Measurements from ENCODE around the gene MAML3.

The MAML3 gene

DNA sequence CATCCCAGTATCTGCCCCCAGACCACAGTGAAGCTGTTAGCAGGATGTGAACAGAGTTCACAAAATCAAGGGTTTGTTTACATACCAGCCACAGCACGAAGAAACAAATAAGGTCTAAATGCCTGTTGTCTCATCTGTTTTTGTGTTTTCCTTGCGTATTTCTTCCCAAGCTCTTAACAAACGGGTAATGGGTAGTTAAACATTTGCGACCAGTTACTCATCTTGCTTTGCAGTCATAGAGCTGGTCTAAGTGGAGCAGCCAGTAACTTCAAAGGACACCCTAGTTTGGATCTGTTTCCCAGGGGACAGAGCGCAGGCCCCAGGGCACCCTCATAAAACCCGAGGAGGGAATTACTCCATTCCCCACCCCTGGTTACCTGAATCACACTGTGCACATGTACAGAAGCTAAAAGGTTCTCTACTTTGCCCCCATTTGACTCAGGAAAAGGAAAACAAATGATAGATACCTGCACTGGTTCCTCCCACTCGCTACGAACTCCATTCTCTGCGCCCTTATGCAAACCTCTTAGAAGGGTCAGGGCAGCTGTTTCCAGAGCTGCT, 68.8 kb downstream of the MAML3 start:
- no peak for DNase-seq
- Mint-ChIP-seq H3K9me3 (no peaks in the 10 kb centered on the region), H3K27ac (no peak overlapping the region), H3K36me3 (ENCODE audit: insufficient read depth) (no peaks in the 10 kb centered on the region), H3K4me3 (no peak overlapping the region), H3K4me1 (ENCODE audit: low read depth in 2 of 2) (no peaks in the 10 kb centered on the region), H3K27me3 (peaks cover 14 to 24% of the 10 kb centered on the region in 2 donors)
- no peak for ATAC-seq (replicated peaks)

DNA sequence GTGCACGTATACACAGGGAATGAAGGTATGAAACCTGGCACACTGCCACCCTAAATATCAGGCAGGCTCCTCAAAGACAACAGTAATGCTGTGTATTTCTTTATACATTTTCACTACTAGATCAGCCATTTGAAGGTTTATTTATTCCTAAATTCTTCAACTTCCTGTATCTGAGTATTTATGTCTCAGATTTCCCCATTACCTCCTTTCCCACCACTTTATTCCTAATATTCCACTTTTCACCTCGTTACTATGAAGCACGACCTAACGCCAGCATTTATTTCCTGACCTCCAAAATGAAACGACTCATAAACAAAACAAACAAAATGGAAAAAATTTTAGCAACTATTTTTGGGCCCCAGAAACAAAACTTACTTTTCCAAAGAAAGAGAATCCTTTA, 69.6 kb downstream of the MAML3 start:
- no peaks in the 10 kb centered on the region for H3K36me3 Mint-ChIP-seq (ENCODE audit: insufficient read depth)
- DNase-seq, result no peak
- H3K9me3 Mint-ChIP-seq, result no peaks in the 10 kb centered on the region
- H3K27ac Mint-ChIP-seq, result no peak overlapping the region
- ATAC-seq (replicated peaks), result no peak
- H3K4me3 Mint-ChIP-seq, result no peak overlapping the region
- H3K27me3 Mint-ChIP-seq, result peaks cover 14 to 28% of the 10 kb centered on the region in 2 donors
- H3K4me1 Mint-ChIP-seq (ENCODE audit: low read depth in 2 of 2), result no peaks in the 10 kb centered on the region

DNA sequence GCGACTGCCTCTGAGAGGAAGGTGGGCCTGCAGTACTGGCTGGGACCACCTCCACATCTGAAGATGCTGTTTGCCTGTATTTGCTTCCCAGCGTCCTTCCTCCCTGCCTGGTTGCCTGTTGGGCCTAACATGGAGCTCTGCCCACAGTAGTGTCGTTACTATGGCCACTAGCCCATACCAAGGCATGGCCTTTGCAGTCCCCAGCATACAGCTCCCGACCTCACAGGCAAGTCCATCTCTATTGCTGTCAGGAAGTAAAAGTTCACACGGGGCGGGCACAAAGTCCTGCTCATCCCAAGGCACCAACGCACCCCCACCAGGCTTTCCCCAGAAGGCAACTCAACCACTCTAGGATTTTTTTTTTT, 71.6 kb downstream of the MAML3 start:
- no peaks in the 10 kb centered on the region for H3K4me1 Mint-ChIP-seq (ENCODE audit: low read depth in 2 of 2)
- H3K27me3 Mint-ChIP-seq, result peaks cover 0 to 21% of the 10 kb centered on the region in 2 donors
- no peaks in the 10 kb centered on the region for H3K9me3 Mint-ChIP-seq
- H3K4me3 Mint-ChIP-seq, result no peak overlapping the region
- no peak for DNase-seq
- H3K36me3 Mint-ChIP-seq (ENCODE audit: insufficient read depth), result no peaks in the 10 kb centered on the region
- H3K27ac Mint-ChIP-seq, result no peak overlapping the region
- ATAC-seq (replicated peaks), result no peak

DNA sequence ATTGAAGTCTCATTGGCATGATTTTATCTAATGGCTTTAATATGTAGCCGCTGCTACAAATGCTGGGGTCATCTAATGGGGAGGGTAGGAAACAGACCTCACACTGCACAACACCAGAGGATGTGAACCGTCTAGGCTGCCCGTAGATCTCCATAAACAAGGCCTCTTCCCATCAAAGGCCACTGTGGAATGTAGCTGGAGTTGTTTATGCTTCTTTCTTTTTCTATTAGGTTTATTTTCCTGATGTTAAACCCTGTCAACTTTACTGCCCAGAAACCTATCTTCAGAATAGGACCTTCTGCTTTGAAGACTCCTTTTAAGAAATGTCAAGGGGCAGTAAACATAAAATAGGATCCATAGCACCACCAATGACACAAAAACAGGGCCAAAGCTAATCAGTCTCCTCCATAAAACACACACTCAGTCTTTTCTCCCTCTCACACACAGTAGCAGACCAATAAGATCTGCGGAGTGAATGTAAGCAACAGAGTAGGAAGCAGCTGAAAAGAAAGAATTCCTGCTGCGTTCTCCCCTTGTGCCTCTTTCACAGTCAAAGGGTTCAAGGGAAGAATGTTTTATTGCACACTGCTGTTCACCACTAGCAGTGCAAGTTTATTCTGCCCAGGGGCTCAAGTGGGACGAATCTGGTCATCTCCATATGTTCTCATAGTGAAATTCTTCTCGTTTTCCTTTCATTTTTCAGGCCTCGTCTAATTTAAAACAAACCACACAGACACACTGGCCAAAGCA, 72.2 kb downstream of the MAML3 start:
- ATAC-seq (replicated peaks) (no peak), DNase-seq (no peak)
- H3K27me3 Mint-ChIP-seq, result peaks cover 5 to 21% of the 10 kb centered on the region in 2 donors
- no peaks in the 10 kb centered on the region for H3K9me3 Mint-ChIP-seq
- H3K27ac Mint-ChIP-seq, result no peak overlapping the region
- H3K36me3 Mint-ChIP-seq (ENCODE audit: insufficient read depth), result no peaks in the 10 kb centered on the region
- no peak overlapping the region for H3K4me3 Mint-ChIP-seq
- H3K4me1 Mint-ChIP-seq (ENCODE audit: low read depth in 2 of 2), result no peaks in the 10 kb centered on the region

DNA sequence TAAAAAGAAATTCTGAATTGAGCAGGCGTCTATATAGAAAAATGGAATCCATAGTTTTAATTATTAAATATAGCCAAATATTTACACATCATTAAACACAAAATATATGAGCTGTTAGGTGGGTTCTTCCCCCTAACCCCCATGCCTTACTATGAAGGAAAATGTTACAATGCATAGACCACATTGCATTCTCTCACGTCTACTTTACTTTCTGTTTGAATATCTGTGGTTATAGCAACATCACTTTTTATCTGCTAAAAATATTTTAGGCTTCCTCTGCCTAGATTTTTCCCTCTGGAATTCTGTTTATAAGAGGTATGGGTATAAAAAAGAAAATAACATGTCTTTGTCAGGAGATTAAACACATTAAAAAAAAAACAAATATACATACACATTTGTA, 73.1 kb downstream of the MAML3 start:
- Mint-ChIP-seq H3K27me3 (peaks cover 8 to 15% of the 10 kb centered on the region in 2 donors), H3K36me3 (ENCODE audit: insufficient read depth) (no peaks in the 10 kb centered on the region), H3K27ac (no peak overlapping the region), H3K9me3 (no peaks in the 10 kb centered on the region), H3K4me1 (ENCODE audit: low read depth in 2 of 2) (peaks cover 0 to 1% of the 10 kb centered on the region in 2 donors), H3K4me3 (no peak overlapping the region)
- ATAC-seq (replicated peaks) (no peak), DNase-seq (no peak)

DNA sequence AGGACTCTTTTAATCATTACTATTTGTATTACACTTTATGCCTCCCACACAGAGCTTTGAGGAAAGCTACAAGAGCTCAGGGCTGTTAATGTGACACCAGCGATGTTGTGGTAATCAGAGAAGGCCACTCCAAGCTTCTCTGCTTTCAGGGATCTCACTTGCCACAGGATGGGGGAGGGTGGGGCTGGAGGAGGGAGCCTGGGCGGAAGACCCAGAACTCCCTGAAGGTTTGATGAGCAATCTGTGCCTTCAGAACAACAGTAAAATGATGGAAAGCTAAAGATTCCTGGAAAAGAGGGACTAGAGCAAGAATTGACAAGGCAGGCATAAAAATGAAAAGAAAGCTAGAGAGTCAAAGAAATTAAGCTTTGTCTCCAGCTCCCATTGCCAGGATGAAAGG, 75.6 kb downstream of the MAML3 start:
- H3K36me3 Mint-ChIP-seq (ENCODE audit: insufficient read depth), result no peaks in the 10 kb centered on the region
- H3K4me3 Mint-ChIP-seq, result no peak overlapping the region
- no peaks in the 10 kb centered on the region for H3K9me3 Mint-ChIP-seq
- ATAC-seq (replicated peaks) (no peak), DNase-seq (no peak)
- H3K4me1 Mint-ChIP-seq (ENCODE audit: low read depth in 2 of 2), result peaks cover 0 to 1% of the 10 kb centered on the region in 2 donors
- H3K27me3 Mint-ChIP-seq, result peaks cover 13 to 23% of the 10 kb centered on the region in 2 donors
- H3K27ac Mint-ChIP-seq, result no peak overlapping the region

DNA sequence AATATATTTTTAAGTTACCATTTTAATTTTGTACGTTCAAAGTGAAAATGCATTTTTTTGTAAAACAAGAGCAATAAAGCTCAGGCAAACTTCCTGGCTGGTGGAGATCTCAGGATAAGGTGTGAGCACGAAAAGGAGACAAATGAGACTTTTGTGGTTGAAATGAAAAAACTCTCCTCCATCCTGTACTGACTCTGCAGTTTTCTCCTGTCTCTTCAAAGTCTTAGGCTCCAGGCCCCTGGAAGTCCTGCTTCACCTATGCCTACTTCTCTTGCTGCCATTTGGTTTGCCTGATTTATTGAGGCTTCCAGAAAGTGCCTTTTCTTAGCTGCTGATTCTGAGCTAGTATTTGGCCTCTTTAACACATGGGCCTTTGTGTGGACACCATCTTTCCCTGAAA, 77.7 kb downstream of the MAML3 start:
- Mint-ChIP-seq H3K27me3 (peaks cover 16% of the 10 kb centered on the region in 2 donors), H3K27ac (no peak overlapping the region), H3K4me3 (no peak overlapping the region), H3K9me3 (no peaks in the 10 kb centered on the region), H3K4me1 (ENCODE audit: low read depth in 2 of 2) (peaks cover 9 to 10% of the 10 kb centered on the region in 2 donors), H3K36me3 (ENCODE audit: insufficient read depth) (peaks cover 5% of the 10 kb centered on the region)
- no peak for ATAC-seq (replicated peaks)
- no peak for DNase-seq

DNA sequence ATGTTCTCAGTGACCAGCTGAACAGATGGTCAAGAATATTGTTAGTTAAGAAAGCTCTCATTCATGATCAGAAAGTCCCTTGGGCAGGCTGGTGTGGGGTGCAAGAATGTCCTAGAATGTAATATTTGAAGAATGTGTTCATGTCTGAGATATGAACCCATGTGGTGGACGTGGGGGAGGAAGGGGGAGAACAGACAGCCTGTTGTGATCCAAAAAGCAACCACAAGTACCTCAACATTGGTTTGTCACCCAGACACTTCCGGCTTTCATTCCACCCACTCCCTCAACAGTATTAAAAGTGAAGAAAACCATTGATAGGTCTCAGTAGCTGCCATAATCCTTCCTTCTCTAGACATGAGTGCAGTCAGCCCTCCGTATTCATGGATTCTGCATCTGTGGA, 82.2 kb downstream of the MAML3 start:
- peak; percentile 37 to 40 (median 37) for DNase-seq
- H3K36me3 Mint-ChIP-seq (ENCODE audit: insufficient read depth), result peaks cover 5% of the 10 kb centered on the region
- peak overlapping the region; percentile 63 to 64 for H3K27ac Mint-ChIP-seq
- peak overlapping the region; percentile 40 to 63 for H3K4me3 Mint-ChIP-seq
- H3K4me1 Mint-ChIP-seq (ENCODE audit: low read depth in 2 of 2), result peaks cover 19 to 22% of the 10 kb centered on the region in 2 donors
- H3K27me3 Mint-ChIP-seq, result peaks cover 20 to 26% of the 10 kb centered on the region in 2 donors
- H3K9me3 Mint-ChIP-seq, result no peaks in the 10 kb centered on the region
- peak; percentile 98 for ATAC-seq (replicated peaks)

DNA sequence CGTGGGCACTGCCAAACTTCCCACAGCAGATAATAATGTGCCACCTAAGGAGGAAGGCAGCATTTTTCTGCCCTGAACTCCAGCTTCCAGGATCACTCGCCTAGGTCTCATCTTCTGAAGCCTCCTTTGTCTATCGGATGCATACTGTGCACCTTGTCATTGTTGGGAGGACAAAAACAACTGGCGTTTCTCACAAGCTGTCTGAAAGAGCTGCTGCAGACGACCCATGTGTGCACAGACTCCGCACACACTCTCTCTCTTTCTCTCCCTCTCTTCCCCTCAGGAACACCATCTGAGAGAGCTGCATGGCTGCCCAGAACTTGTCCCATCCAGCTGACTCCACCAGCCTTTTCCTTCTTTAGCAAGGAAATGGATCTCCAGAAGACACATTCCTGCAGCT, 83.0 kb downstream of the MAML3 start:
- H3K36me3 Mint-ChIP-seq (ENCODE audit: insufficient read depth), result peaks cover 5% of the 10 kb centered on the region
- no peaks in the 10 kb centered on the region for H3K9me3 Mint-ChIP-seq
- ATAC-seq (replicated peaks) (no peak), DNase-seq (no peak)
- H3K27ac Mint-ChIP-seq, result peak overlapping the region in 1 of 2 donors; percentile 64
- H3K4me1 Mint-ChIP-seq (ENCODE audit: low read depth in 2 of 2), result peaks cover 19 to 20% of the 10 kb centered on the region in 2 donors
- peaks cover 22 to 25% of the 10 kb centered on the region in 2 donors for H3K27me3 Mint-ChIP-seq
- peak overlapping the region in 1 of 2 donors; percentile 50 for H3K4me3 Mint-ChIP-seq

DNA sequence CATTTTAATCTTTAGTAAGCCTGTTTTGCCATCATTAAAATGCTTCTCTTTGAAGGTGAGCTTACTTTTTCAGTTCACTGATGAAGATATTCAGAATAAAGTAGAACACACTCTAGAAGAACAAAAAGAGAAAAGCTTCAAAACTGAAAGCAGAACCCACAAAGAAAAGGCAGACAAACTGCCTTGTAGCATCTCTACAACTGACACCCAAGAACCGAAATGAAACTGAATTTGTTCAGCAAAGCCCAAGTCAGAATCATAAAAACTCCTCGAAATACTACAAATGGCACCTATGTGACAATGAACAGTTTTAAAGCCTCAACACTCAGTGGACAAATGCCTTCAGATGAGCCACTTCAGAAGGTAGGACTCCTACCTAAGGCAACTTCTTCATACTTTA, 83.6 kb downstream of the MAML3 start:
- Mint-ChIP-seq H3K9me3 (no peaks in the 10 kb centered on the region), H3K27ac (no peak overlapping the region), H3K36me3 (ENCODE audit: insufficient read depth) (peaks cover 5% of the 10 kb centered on the region), H3K27me3 (peaks cover 22 to 31% of the 10 kb centered on the region in 2 donors), H3K4me3 (peak overlapping the region in 1 of 2 donors; percentile 50), H3K4me1 (ENCODE audit: low read depth in 2 of 2) (peaks cover 19 to 20% of the 10 kb centered on the region in 2 donors)
- DNase-seq (no peak), ATAC-seq (replicated peaks) (no peak)

DNA sequence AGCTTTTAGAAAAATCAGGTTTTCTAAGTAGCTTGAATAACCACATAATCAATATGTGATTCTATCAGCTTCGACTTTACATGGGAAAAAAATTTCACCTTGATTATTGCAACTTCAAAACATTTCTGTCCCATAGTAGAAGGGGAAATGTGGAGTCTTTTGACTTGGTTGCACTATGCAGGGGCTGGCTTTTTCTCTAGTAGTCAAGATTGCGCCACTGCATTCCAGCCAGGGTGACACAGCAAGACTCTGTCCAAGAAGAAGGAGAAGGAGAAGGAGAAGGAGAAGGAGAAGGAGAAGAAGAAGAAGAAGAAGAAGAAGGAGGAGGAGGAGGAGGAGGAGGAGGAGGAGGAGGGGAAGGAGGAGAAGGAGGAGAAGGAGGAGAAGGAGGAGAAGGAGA, 84.9 kb downstream of the MAML3 start:
- Mint-ChIP-seq H3K27ac (no peak overlapping the region), H3K27me3 (peaks cover 22 to 31% of the 10 kb centered on the region in 2 donors), H3K4me3 (no peak overlapping the region), H3K4me1 (ENCODE audit: low read depth in 2 of 2) (peaks cover 19 to 20% of the 10 kb centered on the region in 2 donors), H3K36me3 (ENCODE audit: insufficient read depth) (peaks cover 5% of the 10 kb centered on the region), H3K9me3 (no peaks in the 10 kb centered on the region)
- no peak for DNase-seq
- no peak for ATAC-seq (replicated peaks)

DNA sequence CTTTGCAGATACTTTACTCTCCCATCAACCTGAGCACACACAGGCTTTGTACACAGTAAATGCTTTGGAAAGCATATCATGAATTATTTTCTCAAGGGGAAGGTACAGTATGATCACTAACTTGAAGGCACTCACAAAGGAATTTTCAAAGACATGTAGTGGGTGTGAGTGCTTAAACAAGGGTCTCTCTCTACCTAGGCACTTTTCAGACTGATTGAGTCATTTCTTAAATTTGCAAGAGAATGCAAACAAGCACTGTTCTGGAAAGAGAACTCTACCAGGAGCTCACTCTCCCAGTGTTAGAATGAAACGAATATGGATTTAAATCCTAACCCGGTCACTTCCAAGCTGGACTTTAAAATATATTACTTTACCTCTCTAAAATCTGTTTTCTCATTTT, 85.7 kb downstream of the MAML3 start:
- Mint-ChIP-seq H3K9me3 (no peaks in the 10 kb centered on the region), H3K27ac (no peak overlapping the region), H3K27me3 (peaks cover 17 to 23% of the 10 kb centered on the region in 2 donors), H3K4me1 (ENCODE audit: low read depth in 2 of 2) (peaks cover 19 to 20% of the 10 kb centered on the region in 2 donors), H3K4me3 (no peak overlapping the region), H3K36me3 (ENCODE audit: insufficient read depth) (peaks cover 5% of the 10 kb centered on the region)
- ATAC-seq (replicated peaks) (no peak), DNase-seq (no peak)

DNA sequence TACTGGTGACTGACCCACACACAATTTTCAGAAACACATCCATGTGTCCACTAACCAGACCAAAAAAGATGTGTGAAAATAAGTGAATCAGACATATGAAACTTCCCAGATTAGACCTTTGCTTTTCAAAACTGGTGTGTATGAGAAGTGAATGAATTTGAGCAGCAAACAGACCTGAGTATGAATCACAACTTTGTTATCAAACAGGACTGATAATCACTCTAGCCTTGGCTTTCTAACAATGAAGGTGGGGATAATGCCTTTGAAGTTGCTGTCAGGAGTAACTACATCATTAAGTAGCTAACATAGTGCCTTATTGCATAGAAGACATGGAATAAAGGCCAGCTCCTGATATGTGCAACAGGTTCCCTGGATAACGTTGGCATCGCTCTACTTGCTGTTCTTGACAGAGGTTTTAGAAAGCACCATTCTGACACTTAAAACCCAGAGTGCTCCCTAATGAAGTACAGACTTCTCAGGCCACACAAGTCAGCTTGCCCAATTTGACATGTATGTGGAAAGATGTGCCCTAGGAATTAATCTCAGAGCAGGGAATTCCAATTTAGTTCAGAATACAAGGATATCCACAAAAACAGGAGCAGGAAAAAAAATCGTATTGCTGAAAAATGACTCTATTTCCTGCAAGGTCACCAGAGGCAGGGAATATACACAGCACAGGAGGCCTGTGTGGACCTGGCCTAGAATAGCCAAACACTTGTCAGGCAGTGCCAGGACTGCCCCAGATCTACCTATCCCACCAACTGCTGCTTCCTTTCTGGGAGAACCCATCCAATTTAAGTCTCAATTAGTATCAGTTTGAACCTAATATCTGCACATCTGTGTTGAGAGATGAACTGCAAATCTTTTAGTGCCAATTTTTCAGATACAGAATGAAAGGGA, 87.7 kb downstream of the MAML3 start:
- no peak for ATAC-seq (replicated peaks)
- Mint-ChIP-seq H3K27ac (no peak overlapping the region), H3K27me3 (peaks cover 15 to 23% of the 10 kb centered on the region in 2 donors)

More for the DNA sequence above, 87.7 kb downstream of the MAML3 start:
- Mint-ChIP-seq H3K36me3 (ENCODE audit: insufficient read depth) (no peaks in the 10 kb centered on the region), H3K9me3 (no peaks in the 10 kb centered on the region), H3K4me1 (ENCODE audit: low read depth in 2 of 2) (peaks cover 10 to 11% of the 10 kb centered on the region in 2 donors), H3K4me3 (no peak overlapping the region)
- no peak for DNase-seq
